Endothelial cell of umbilical vein (primary cell): ENCODE measurements around the gene FRMD5.

Source experiments
- CTCF ChIP-seq, 2 donors: IDR thresholded peaks; 1 replicate in 1 of 2; 2 replicates in 1 of 2; pipeline ENCODE4 v1.5.1; 2011; ENCODE audit warnings: low read length in 2 of 2, mild to moderate bottlenecking in 2 of 2, moderate library complexity in 2 of 2, control low read depth in 1 of 2, inconsistent platforms in 1 of 2, low read depth in 1 of 2; ENCODE audit not compliant: insufficient read depth in 1 of 2; ENCODE audit errors: extremely low read depth in 1 of 2
- EZH2 ChIP-seq: IDR thresholded peaks from 2 replicates; pipeline ENCODE4 v1.6.1; 2012; ENCODE audit warnings: borderline replicate concordance, low read depth, mild to moderate bottlenecking, moderate library complexity, low read length, inconsistent platforms; ENCODE audit not compliant: severe bottlenecking
- FOS ChIP-seq: IDR thresholded peaks from 2 replicates; pipeline ENCODE4 v1.6.1; 2011; ENCODE audit warnings: mild to moderate bottlenecking, low read length, moderate library complexity, borderline replicate concordance; ENCODE audit not compliant: insufficient read depth
- MAX ChIP-seq: IDR thresholded peaks from 2 replicates; pipeline ENCODE4 v1.6.1; 2011; ENCODE audit not compliant: insufficient read depth, insufficient read length
- MYC ChIP-seq: IDR thresholded peaks from one replicate; pipeline ENCODE4 v1.6.1; 2011; ENCODE audit warnings: mild to moderate bottlenecking, low read depth, low read length
- POLR2A ChIP-seq: IDR thresholded peaks from 2 replicates; pipeline ENCODE4 v1.6.1; 2012; ENCODE audit warnings: low read depth, mild to moderate bottlenecking, control low read depth, low read length
- POLR2AphosphoS5 ChIP-seq: IDR thresholded peaks from 2 replicates; pipeline ENCODE4 v1.6.1; 2012; ENCODE audit warnings: low read depth, mild to moderate bottlenecking, control low read depth, low read length, moderate library complexity; ENCODE audit not compliant: insufficient read depth

- TF ChIP-seq CTCF (IDR thresholded peaks at IDR 0.05; ENCODE audit: extremely low read depth in 1 of 2, insufficient read depth in 1 of 2, low read depth in 1 of 2, low read length in 2 of 2) (no peak), POLR2AphosphoS5 (no peak), FOS (no peak), MAX (no peak), EZH2 (no peak), MYC (no peak), POLR2A (no peak)
Measured at GRCh38 chr15:44144184-44144583, 50.9 kb downstream of the FRMD5 start.
